ENCODE results near the gene FIP1L1.
"Not testable (repeated sequence)": the region's sequence is repeated elsewhere in the genome, so short reads cannot be mapped to it uniquely, and the experiment has no call there.

DNA sequence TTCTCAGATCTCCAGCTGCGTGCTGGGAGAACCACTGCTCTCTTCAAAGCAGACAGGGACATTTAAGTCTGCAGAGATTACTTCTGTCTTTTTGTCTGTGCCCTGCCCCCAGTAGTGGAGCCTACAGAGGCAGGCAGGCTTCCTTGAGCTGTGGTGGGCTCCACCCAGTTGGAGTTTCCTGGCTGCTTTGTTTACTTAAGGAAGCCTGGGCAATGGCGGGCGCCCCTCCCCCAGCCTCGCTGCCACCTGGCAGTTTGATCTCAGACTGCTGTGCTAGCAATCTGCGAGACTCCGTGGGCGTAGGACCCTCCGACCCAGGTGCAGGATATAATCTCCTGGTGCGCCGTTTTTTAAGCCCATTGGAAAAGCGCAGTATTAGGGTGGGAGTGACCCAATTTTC lies 32.0 kb downstream of the FIP1L1 start:
- TF ChIP-seq ISL1 (CRISPR knock-in tag; IDR thresholded peaks at IDR 0.05); ZNF70 (CRISPR knock-in tag; IDR thresholded peaks at IDR 0.05); PATZ1 (CRISPR knock-in tag; IDR thresholded peaks at IDR 0.05; ENCODE audit: borderline replicate concordance): not testable (repeated sequence)

Measured in SK-N-SH treated with all-trans-retinoic acid at 6 μM for 48 hours (cell line).